Head of caudate nucleus (tissue), 42 donors: ENCODE measurements around the gene SKI.

Experiments
- DNase-seq, 42 donors: peaks; one replicate each; pipeline versions ENCODE4 v3.0.0 to v3.0.0-alpha.2; 2020 to 2021; ENCODE audit warnings: mixed read lengths in 7 of 42
- intact Hi-C: fragments of 100-400 bp; cut with DNase I; formaldehyde crosslinking; loops from one replicate; pipeline ENCODE4 v1.15.0; 2022

SKI gene

GRCh38 chr1:2192031-2192995 lies 35.8 kb upstream of the SKI start:
- DNase-seq, result peak in 8 of 42 donors; percentile 34 to 71 (median 56)
- intact Hi-C loops, result no loop called here

- no peak for DNase-seq
- intact Hi-C loops, result loop anchor here (2.0 kb wide), 1 partner anchor 187 kb away; no protein-coding TSS in a partner anchor
Measured at GRCh38 chr1:2193514-2194281, 34.4 kb upstream of the SKI start.

- intact Hi-C loops, result loop anchor here (2.0 kb wide), 1 partner anchor 186 kb away; no protein-coding TSS in a partner anchor
- peak in 39 of 42 donors; percentile 39 to 85 (median 67) for DNase-seq
Measured at GRCh38 chr1:2194319-2194897, 33.7 kb upstream of the SKI start, which contains the start of gene FAAP20. Gene FAAP20 (minus strand): TSS chr1:2194772. CDS start chr1:2194749, 23 bp downstream.

GRCh38 chr1:2194898-2195673 lies 33.0 kb upstream of the SKI start:
- intact Hi-C loops, result loop anchor here (2.0 to 5.0 kb wide), 2 partner anchors 37 to 186 kb away; no protein-coding TSS in a partner anchor
- DNase-seq, result peak; percentile 59 to 92 (median 85)

GRCh38 chr1:2195785-2196184 lies 32.3 kb upstream of the SKI start:
- DNase-seq, result no peak

GRCh38 chr1:2196901-2197638 lies 31.0 kb upstream of the SKI start:
- no peak for DNase-seq

More at GRCh38 chr1:2195785-2196184, 32.3 kb upstream of the SKI start:
- intact Hi-C loops, result loop anchor here (2.0 to 5.0 kb wide), 2 partner anchors 37 to 185 kb away; no protein-coding TSS in a partner anchor

GRCh38 chr1:2197707-2198165 lies 30.4 kb upstream of the SKI start:
- no peak for DNase-seq
- intact Hi-C loops, result loop anchor here (5.0 kb wide), 1 partner anchor 35 kb away; no protein-coding TSS in a partner anchor

More at GRCh38 chr1:2196901-2197638, 31.0 kb upstream of the SKI start:
- intact Hi-C loops, result loop anchor here (5.0 kb wide), 1 partner anchor 35 kb away; no protein-coding TSS in a partner anchor

GRCh38 chr1:2198571-2198970 lies 29.5 kb upstream of the SKI start:
- DNase-seq, result no peak
- intact Hi-C loops, result loop anchor here (5.0 kb wide), 1 partner anchor 34 kb away; no protein-coding TSS in a partner anchor

GRCh38 chr1:2199042-2199810 lies 28.9 kb upstream of the SKI start:
- peak; percentile 43 to 90 (median 74) for DNase-seq
- intact Hi-C loops, result loop anchor here (5.0 kb wide), 1 partner anchor 33 kb away; no protein-coding TSS in a partner anchor

- intact Hi-C loops, result no loop called here
- no peak for DNase-seq
Measured at GRCh38 chr1:2200308-2200943, 27.7 kb upstream of the SKI start.

GRCh38 chr1:2201062-2201461 lies 27.1 kb upstream of the SKI start:
- intact Hi-C loops, result no loop called here
- no peak for DNase-seq

- intact Hi-C loops, result no loop called here
- no peak for DNase-seq
Measured at GRCh38 chr1:2202008-2202575, 26.0 kb upstream of the SKI start.

- DNase-seq, result no peak
- intact Hi-C loops, result no loop called here
Measured at GRCh38 chr1:2202843-2203601, 25.1 kb upstream of the SKI start.

GRCh38 chr1:2203671-2204414 lies 24.3 kb upstream of the SKI start:
- DNase-seq, result peak in 1 of 42 donors; percentile 15
- intact Hi-C loops, result no loop called here
